Right lobe of liver (tissue), 6 donors: ENCODE data around the gene GTF2I. TPM values are rescaled to one million over a fixed set of nuclear protein-coding genes. Genes with fewer than 3 reads are reported as not detected.
"Not testable (repeated sequence)": the region's sequence is repeated elsewhere in the genome, so short reads cannot be mapped to it uniquely, and the experiment has no call there.

Source experiments
- ATAC-seq, 4 donors: fragments of 200-7000 bp; cut with Tn5 transposase; one replicate each; pipeline ENCODE4 v1.9.1; 2020; ENCODE audit warnings: mild to moderate bottlenecking in 4 of 4, moderate library complexity in 4 of 4
- DNase-seq, 3 donors: peaks; one replicate each; pipeline ENCODE4 v3.0.0-alpha.2; 2020
- H3K27ac ChIP-seq, 3 donors: fragments of 200-600 bp; one replicate each; pipeline ENCODE4 v1.8.0; 2022
- H3K27me3 ChIP-seq, 2 donors: fragments of 200-600 bp; one replicate each; pipeline ENCODE4 v1.8.0; 2022
- H3K36me3 ChIP-seq, 4 donors: fragments of 200-600 bp; sonication (generic) in 1 of 4; one replicate each; pipeline versions ENCODE4 v1.5.1 to v1.8.0; 2017 to 2022; ENCODE audit warnings: control low read depth in 1 of 4
- H3K4me1 ChIP-seq, 4 donors: fragments of 200-600 bp; sonication (generic) in 1 of 4; one replicate each; pipeline versions ENCODE4 v1.5.1 to v1.8.0; 2017 to 2022; ENCODE audit warnings: control low read depth in 1 of 4
- H3K4me3 ChIP-seq, 3 donors: fragments of 200-600 bp; one replicate each; pipeline ENCODE4 v1.8.0; 2022
- H3K9me3 ChIP-seq, 4 donors: fragments of 200-600 bp; sonication (generic) in 1 of 4; one replicate each; pipeline versions ENCODE4 v1.5.1 to v1.8.0; 2017 to 2022; ENCODE audit warnings: control low read depth in 1 of 4
- WGBS: methylation state at CpG from one replicate; pipeline ENCODE4 v1.1.6; 2018; ENCODE audit warnings: low coverage, low lambda C conversion rate; ENCODE audit not compliant: insufficient coverage; ENCODE audit errors: missing lambda C conversion rate; 5-methylcytosine and 5-hydroxymethylcytosine counted together
- intact Hi-C, 2 donors: fragments of 100-400 bp; cut with DNase I; formaldehyde crosslinking; loops; one replicate each; pipeline versions ENCODE4 v1.11.2 to v1.14.1; 2022
- total RNA-seq, 6 experiments: library from RNA; depleted of rRNA in 2 of 6; stranded (reverse); fragments of >200 nt in 2 of 6; fragmentation: NEBNext Ultra II Directional in 3 of 6; extraction: Animal tissue kit (Norgen Biotek cat#: 25700) in 3 of 6; gene quantifications; one replicate each; pipeline versions ENCODE4 v1.1.0 to v1.2.4, GENCODE V29; 2016 to 2023
- donor health status: DM: no; HTN: yes; CAD: no.
- donor health status: DM: no; HTN: no; CAD: no.
- donor health status: DM: no; HTN: no; CAD: no.
- donor health status: DM: no; HTN: yes; CAD: no.
- donor health status: DM: no; HTN: yes; CAD: no.

The GTF2I gene
- total RNA-seq, 6 experiments from 2014 or later = 59.0 to 116 (median 90.9) TPM

DNA sequence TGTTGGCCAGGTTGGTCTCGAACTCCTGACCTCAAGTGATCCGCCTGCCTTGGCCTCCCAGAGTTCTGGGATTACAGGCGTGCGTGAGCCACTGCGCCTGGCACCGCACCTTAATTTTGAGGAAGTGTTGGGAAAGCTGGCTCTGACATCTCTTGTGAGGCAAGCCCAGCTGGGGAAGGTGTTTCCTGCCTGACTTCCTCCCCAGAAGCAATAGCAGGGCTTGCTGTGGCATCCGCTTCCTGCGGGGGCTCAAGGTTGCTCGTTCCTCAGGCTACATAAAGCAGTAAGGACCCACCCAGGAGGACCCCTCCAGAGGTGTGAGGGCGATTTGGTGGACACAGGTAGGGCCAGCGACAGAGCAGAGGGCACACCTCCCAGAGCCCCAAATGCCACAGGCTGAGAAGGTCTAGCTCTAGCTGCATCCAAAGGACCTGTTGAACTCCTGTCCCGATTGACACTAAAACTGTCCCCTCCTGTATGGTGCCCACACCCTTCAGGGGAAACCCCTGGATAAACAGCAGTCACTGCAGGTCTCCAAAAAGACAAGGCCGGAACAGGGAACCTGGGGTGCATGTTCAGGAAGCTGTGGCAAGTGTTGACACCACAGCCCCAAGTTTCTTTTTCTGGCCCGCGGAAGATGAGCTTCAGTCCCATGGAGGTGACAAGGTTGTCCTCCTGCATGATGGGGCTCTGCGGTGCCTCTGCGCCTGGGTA lies 107.8 kb downstream of the GTF2I start:
- peak; percentile 43 to 61 (median 52) for ATAC-seq
- H3K36me3 ChIP-seq, DNase-seq, H3K4me1 ChIP-seq, H3K4me3 ChIP-seq, intact Hi-C loops, H3K27ac ChIP-seq, H3K27me3 ChIP-seq, H3K9me3 ChIP-seq: not testable (repeated sequence)
- WGBS = no CpG with 5 or more reads among the region's 17 CpGs

DNA sequence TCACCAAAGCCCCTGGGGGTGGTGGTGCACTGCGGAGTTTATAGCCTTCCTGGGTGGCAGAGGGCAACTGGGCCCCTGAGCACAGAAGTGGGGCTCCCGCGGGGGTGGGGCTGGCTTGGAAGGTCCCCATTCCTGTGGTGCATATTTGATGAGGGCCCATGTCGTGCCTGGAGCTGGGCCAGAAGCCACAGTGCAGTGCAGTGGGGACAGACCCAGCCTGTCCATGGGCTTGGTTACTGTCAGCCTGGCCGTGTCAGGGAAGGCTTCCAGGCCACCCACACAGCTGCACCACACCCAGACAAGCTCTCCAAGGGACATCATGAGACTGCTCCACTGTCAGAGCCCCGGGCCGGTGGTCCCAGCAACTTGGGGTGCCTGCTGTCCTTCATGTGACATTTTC lies 109.0 kb downstream of the GTF2I start:
- DNase-seq, H3K36me3 ChIP-seq, H3K27me3 ChIP-seq, H3K27ac ChIP-seq, intact Hi-C loops, H3K4me3 ChIP-seq, H3K4me1 ChIP-seq, H3K9me3 ChIP-seq: not testable (repeated sequence)
- WGBS = no CpG with 5 or more reads among the region's 7 CpGs
- peak in 3 of 4 donors; percentile 34 to 39 (median 34) for ATAC-seq

DNA sequence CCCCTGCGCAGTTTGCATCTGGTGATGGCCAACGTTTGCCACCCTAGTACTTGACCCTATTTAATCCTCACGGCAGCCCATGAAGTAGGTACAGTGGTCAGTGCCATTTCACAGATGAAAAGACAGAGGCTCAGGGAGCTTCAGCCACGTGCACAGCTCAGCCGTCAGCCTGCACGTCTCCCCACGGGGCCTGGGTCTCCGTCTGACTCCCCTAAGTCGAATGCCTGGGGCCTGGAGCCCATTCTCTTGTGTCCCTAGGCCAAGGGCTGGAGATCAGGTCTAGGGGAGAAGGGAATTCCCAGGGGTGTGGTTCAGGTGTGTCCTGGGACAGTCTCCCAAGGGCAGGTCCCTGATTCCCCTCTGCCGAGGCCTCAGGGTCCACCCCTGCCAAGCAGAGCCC lies 109.5 kb downstream of the GTF2I start:
- H3K4me1 ChIP-seq, intact Hi-C loops, H3K4me3 ChIP-seq, H3K36me3 ChIP-seq, DNase-seq, ATAC-seq, H3K27me3 ChIP-seq, H3K9me3 ChIP-seq, H3K27ac ChIP-seq: not testable (repeated sequence)
- no CpG with 5 or more reads among the region's 10 CpGs for WGBS

DNA sequence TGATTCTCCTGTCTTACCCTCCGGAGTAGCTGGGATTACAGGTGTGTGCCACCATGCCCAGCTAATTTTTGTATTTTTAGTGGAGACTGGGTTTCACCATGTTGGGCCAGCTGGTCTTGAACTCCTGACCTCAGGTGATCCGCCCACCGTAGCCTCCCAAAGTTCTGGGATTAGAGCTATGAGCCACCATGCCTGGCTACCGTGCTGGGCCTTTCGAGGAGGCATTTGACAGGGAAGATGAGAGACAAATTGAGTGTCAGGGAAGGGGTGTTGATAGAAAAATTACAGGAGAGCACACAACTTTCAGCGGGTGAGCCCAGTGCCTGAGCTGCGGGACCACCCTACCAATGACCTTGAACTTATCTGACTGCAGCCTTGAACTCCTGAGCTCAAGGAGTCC lies 112.5 kb downstream of the GTF2I start:
- H3K4me1 ChIP-seq, DNase-seq, H3K36me3 ChIP-seq, H3K27me3 ChIP-seq, H3K9me3 ChIP-seq, H3K27ac ChIP-seq, ATAC-seq, H3K4me3 ChIP-seq, intact Hi-C loops: not testable (repeated sequence)
- 92% methylated on average over 4 of the region's 7 CpGs for WGBS

DNA sequence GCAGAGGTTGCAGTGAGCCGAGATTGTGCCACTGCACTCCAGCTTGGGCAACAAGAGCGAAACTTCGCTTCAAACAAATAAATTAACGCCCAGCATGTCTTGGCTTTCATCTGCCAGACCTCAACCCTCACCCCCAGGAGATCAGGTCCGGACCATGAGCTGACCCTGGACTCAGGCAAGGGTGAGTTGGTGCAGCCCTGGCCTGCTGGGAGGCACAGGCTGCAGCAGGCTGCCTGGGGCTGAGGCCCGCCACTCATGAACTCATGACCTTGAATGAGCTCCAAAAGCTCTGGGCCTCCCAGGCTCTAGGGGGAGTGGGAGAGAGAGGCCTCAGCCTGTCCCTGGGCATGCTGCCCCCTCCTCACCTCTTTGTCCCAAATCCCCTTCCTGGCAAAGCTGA lies 114.6 kb downstream of the GTF2I start:
- H3K27me3 ChIP-seq, H3K9me3 ChIP-seq, H3K27ac ChIP-seq, H3K4me1 ChIP-seq, intact Hi-C loops, H3K36me3 ChIP-seq, DNase-seq, H3K4me3 ChIP-seq: not testable (repeated sequence)
- ATAC-seq = peak in 1 of 4 donors; percentile 10
- whole genome bisulfite sequencing = no CpG with 5 or more reads among the region's 6 CpGs

DNA sequence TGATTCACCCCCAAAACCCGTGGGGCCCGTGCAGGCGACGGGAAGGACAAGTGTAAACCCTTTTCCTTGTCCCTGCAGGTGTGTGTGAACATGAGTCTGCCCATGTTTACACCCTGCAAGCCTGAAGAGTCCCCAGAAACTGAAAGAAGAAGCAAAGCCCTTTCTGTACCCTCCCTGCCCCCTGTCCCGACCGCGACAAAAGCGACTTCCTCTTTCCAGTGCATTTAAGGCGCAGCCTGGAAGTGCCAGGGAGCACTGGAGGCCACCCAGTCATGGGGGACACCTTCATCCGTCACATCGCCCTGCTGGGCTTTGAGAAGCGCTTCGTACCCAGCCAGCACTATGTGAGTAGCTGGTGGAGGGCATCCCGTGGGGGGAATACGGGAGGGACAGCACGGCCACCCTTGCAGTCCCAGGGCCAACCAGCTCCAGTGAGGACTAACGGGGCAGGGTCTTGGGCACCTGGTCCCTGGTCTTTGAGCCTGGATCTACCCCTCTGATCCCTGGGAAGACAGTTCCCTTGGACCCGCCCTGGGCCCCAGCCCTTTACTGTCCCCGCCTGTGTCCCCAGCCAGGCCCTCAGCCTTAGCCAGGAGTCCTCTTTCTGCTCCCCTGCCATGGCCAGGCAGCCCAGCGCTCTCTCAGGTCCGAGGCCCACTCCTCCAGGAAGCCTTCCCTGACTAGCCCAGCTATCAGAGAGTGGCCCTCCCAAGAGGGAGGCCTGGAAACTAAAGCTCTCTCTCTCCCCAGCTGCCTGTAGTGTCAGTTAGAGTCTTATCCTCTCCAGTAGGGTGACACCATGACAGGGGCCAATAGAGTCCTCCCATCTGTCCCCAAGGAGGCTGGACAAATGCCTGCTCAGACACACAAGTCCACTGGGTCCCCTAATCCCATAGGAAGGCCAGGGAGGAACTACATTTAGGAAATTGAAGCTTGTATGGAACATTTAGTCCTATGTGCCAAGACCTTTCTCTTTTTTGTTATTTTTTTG lies 116.5 kb downstream of the GTF2I start, which contains the start of gene NCF1:
Gene NCF1 (plus strand): TSS at position 252 of the 991 bp plus-strand sequence. CDS start 21 bp downstream, at position 273.
- H3K4me3 ChIP-seq, DNase-seq, H3K27ac ChIP-seq, H3K9me3 ChIP-seq, H3K27me3 ChIP-seq, H3K36me3 ChIP-seq, intact Hi-C loops, H3K4me1 ChIP-seq: not testable (repeated sequence)
- no CpG with 5 or more reads among the region's 21 CpGs for WGBS
- peak; percentile 63 to 80 (median 72) for ATAC-seq

DNA sequence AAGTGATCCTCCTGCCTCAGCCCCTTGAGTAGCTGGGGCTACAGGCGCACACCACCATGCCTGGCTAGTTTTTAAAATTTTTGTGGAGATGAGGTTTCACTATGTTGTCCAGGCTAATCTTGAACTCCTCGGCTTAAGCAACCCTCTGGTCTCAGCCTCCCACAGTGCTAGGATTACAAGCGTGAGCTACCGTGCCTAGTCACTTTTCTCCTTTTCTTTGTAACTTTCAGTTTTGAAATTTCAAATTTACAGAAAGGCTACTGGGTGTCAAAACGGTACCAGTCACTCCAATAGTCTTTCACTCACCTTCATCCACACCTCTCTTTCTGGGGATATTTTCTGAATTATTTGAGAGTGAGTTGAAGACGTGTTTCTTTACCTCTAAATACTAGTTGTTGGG lies 117.6 kb downstream of the GTF2I start:
- H3K27ac ChIP-seq, H3K4me1 ChIP-seq, H3K27me3 ChIP-seq, H3K9me3 ChIP-seq, H3K36me3 ChIP-seq, DNase-seq, intact Hi-C loops, H3K4me3 ChIP-seq: not testable (repeated sequence)
- no CpG with 5 or more reads among the region's 6 CpGs for WGBS
- peak in 1 of 4 donors; percentile 26 for ATAC-seq

DNA sequence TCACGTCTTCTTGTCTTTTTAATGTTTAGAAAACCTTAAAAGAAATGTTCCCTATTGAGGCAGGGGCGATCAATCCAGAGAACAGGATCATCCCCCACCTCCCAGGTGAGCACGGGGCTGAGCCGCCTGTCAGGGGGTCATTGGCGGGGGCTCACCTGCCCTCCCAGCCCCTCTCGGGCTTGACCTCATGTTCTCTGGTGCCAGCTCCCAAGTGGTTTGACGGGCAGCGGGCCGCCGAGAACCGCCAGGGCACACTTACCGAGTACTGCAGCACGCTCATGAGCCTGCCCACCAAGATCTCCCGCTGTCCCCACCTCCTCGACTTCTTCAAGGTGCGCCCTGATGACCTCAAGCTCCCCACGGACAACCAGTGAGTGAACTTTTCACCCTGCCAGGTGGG lies 121.5 kb downstream of the GTF2I start:
- 66% methylated on average over 4 of the region's 17 CpGs for WGBS
- H3K4me1 ChIP-seq, H3K27me3 ChIP-seq, intact Hi-C loops, H3K4me3 ChIP-seq, H3K27ac ChIP-seq, ATAC-seq, DNase-seq, H3K36me3 ChIP-seq, H3K9me3 ChIP-seq: not testable (repeated sequence)

DNA sequence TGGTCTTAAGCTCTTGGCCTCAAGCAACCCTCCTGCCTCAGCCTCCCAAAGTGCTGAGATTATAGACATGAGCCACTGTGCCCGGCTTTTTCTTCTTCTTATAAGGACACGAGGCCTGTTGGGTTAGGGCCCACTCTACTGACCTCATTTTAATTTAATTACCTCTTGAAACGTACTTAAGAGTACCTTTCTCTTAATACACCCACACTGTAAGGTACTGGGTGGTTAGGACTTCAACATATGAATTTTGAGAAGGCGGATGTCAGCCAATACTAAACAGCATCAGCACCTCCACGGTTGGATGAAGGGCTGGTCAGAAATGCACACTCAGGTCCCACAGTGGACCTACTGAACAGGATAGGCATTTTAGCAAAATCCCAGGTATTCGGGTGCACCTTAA lies 124.2 kb downstream of the GTF2I start:
- H3K4me3 ChIP-seq, ATAC-seq, H3K36me3 ChIP-seq, DNase-seq, H3K27me3 ChIP-seq, H3K4me1 ChIP-seq, H3K27ac ChIP-seq, intact Hi-C loops, H3K9me3 ChIP-seq: not testable (repeated sequence)
- no CpG with 5 or more reads among the region's 6 CpGs for WGBS

DNA sequence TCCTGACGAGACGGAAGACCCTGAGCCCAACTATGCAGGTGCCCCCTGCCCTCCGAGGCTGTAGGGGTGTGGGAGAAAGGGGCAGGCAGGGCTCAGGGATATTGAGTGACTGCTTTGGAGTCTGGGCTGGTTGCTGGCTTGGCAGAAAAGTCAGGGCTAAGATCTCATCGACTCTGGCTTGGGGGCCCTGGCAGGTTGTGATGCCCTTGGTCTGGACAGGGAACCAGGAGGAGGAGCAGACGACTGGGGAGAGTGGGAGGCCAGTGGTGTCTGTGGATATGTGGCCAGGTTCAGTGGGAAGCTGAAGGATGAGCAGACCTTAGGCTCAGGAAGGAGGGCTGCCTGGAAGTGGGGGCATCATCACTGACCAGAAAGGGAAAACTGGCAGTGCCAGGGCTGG lies 126.1 kb downstream of the GTF2I start:
- H3K27ac ChIP-seq, H3K36me3 ChIP-seq, H3K4me1 ChIP-seq, H3K4me3 ChIP-seq, H3K9me3 ChIP-seq, intact Hi-C loops, H3K27me3 ChIP-seq, ATAC-seq: not testable (repeated sequence)
- peak in 1 of 3 donors; percentile 43 for DNase-seq
- no CpG with 5 or more reads among the region's 5 CpGs for WGBS
